Activated gamma-delta T cell treated with Interleukin-2 at 50 U/mL for 16 hours (primary cell): ENCODE results near the gene ZNF763.
"Not testable (repeated sequence)": the region's sequence is repeated elsewhere in the genome, so short reads cannot be mapped to it uniquely, and the experiment has no call there.

ENCODE experiments used
- DNase-seq: peaks from one replicate; pipeline ENCODE4 v3.0.0-alpha.2; 2020

ZNF763 gene

GRCh38 chr19:11973019-11973810, 8.4 kb downstream of the ZNF763 start:
- no peak for DNase-seq

- no peak for DNase-seq
Observed at GRCh38 chr19:11978492-11979100, 13.8 kb downstream of the ZNF763 start.

- DNase-seq, result no peak
Observed at GRCh38 chr19:11979527-11979926, 14.7 kb downstream of the ZNF763 start.

- DNase-seq, result no peak
Observed at GRCh38 chr19:11982526-11982925, 17.7 kb downstream of the ZNF763 start.

- DNase-seq, result no peak
Observed at GRCh38 chr19:11984986-11985385, 20.1 kb downstream of the ZNF763 start.

GRCh38 chr19:11986754-11987153, 21.9 kb downstream of the ZNF763 start:
- DNase-seq, result no peak

GRCh38 chr19:11987405-11988281, 22.8 kb downstream of the ZNF763 start:
- DNase-seq, result peak; percentile 92

GRCh38 chr19:11989112-11989456, 24.2 kb downstream of the ZNF763 start:
- no peak for DNase-seq

- not testable (repeated sequence) for DNase-seq
Observed at GRCh38 chr19:11991921-11992320, 27.1 kb downstream of the ZNF763 start.

- DNase-seq, result no peak
Observed at GRCh38 chr19:11995174-11995573, 30.3 kb downstream of the ZNF763 start.

- DNase-seq, result no peak
Observed at GRCh38 chr19:12000152-12000981, 35.5 kb downstream of the ZNF763 start.

- DNase-seq, result no peak
Observed at GRCh38 chr19:12015015-12015752, 50.3 kb downstream of the ZNF763 start.

- no peak for DNase-seq
Observed at GRCh38 chr19:12015753-12016116, 50.9 kb downstream of the ZNF763 start.
